HG03103 (cell line): ENCODE data around the gene GLG1.
"Not testable (repeated sequence)": the region's sequence is repeated elsewhere in the genome, so short reads cannot be mapped to it uniquely, and the experiment has no call there.

ENCODE experiments used
- ATAC-seq: cut with Tn5 transposase; IDR thresholded peaks from one replicate; pipeline ENCODE4 v1.9.1; 2021; ENCODE audit warnings: low read depth; ENCODE audit not compliant: unreplicated experiment

The GLG1 gene

DNA sequence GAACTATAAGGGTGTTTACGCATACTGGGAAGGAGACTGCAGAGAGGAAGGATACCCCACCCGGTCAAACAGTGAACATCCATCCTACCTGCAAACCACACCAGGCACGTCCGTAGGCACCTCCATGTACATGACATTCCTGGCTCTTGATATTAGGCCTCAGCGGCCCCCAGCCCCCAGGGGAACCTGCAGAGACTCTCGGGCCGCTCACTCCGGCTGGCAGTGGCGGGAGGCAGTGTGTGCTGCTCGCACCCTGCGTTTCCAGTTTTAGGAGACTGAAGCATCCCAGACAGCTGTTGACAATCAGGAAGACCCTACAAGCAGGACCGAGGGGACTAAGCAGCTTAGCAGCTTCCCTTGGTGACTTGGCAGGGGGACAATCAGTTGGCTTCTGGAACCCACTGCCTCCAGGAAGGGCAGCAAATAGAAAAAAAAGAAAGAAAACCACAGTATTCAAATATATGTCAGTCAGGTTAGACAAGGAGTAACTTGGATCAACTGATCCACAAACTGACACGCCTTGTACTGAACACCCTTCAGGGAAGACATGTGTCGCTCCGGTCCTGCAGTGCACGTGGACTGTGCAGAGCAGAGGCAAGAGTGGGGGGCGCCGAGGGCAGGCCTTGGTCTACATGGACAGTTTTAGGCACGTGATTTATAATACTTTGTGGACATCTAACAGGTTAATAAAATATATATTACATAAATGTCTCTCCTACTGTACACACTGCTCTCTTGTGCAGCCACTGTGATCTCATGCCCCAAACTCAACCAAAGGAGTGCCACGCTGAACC, 155.8 kb downstream of the GLG1 start:
- no peak for ATAC-seq

DNA sequence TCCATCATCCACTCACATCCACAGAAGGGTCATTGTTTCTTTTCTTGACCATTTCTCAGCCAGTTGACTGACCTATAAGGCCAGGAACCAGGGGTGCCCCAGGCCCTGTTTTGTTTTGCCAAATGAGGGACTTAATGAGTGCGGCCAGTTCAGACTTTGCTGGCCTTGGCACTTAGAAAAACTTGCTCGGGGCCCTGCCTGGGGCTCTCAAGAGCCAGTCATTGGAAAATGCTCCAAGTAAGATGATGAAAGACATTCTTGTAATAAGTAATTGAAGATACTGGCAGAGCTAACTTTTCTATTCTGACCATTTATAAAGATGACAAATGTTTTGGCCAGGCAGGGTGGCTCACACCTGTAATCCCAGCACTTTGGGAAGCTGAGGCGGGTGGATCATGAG, 156.7 kb downstream of the GLG1 start:
- no peak for ATAC-seq

DNA sequence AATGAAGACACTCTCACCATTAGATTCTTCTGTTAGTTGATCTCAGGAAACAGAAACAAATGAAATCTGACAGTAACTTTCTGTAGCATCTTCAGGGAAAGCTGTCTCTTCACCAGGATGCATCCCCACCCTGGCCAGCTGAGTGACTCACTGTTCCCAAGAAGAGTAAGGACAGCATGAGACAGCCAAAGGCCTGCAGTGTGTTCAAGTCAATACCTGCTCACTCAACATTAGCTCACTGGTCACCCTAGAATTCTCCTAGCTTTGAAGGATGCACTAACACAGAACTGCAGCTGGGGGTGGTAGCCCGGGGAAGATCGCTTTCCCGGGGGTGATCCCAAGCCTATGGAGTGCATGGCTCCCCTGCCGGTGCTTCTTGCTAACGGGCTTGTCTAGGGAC, 157.4 kb downstream of the GLG1 start:
- no peak for ATAC-seq

DNA sequence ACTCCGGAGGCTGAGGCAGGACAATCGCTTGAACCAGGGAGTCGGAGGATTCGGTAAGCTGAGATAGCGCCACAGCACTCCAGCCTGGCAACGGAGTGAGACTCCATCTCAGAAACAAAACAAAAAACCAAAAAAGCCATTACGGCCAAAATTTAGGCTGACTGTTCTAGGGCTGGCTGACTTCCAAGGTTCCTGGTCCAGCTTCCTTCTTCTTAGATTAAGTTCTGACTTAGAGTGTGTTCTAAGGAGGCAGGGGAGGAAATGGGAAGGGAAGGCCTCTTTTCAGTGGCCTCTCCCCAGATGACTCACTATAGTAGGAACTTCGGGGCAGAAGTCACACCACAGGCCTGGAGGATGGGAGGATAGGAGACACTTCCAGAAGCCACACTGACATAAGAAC, 157.9 kb downstream of the GLG1 start:
- no peak for ATAC-seq

GRCh38 chr16:74447578-74447977, 159.3 kb downstream of the GLG1 start:
- no peak for ATAC-seq

DNA sequence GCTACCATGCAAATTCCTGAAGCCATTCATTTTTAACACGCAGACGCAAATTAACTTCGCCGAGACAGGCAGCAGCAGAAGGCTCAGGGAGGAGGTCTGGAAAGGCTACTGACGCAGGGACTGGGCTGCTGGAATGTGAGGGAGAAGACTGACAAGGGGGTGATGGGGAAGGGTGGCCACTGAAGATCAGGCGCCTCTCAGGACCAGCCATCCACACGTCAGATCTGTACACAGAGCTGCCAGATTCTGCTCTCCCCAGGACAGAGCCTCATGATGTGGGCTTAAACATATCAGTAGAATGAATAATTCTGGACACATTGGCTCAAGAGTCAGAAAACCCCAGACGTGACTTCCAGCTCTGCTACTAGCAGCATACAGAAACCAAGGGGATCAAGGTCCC, 160.0 kb downstream of the GLG1 start:
- no peak for ATAC-seq

DNA sequence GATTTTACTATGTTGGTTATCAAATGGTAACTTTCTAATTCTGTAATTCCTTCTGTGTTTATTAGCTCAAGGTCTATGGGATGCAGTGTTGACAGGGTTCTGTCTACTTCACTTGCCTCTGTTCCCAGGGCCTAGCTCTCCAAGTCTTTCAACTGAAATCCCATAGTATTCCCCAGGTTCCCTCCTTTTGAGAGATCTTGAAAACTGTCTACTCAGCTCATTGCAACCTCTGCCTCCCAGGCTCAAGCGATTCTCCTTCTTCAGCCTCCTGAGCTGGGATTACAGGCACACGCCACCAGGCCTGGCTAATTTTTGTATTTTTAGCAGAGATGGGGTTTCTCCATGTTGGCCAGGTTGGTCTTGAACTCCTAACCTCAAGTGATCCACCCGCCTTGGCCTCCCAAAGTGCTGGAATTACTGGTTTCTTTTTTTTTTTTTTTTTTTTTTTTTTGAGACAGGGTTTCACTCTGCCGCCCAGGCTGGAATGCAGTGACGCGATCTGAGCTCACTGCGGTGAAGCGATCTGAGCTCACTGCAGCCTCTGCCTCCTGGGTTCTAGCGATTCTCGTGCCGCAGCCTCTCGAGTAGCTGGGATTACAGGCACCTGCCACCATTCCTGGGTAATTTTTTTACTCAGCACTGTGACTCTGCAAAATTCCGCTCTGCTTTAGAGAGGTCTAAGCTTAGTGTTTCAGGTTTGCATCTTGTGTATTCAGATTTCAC, 163.1 kb downstream of the GLG1 start:
- not testable (repeated sequence) for ATAC-seq

GRCh38 chr16:74439685-74440084, 167.2 kb downstream of the GLG1 start:
- ATAC-seq: no peak

GRCh38 chr16:74438492-74438979, 168.4 kb downstream of the GLG1 start:
- no peak for ATAC-seq

DNA sequence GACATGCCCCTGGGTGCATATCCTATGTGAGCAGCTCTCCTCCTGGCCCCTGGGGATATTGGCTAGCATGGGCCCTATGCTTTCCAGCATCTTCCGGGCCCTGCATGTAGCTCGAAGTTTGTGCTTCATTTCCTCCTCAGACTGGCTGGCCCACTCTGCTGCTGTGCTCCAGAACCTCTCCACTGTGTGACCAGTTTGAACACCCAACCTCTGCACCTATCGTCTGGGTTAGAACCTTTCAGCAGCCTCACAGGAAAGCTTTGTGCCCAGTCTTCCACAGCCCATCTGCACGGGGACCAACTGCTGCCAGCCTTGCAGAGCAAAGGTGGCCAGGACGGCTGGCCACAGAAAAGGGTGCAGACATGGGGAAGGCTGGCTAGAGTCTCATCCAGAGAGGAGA, 175.4 kb downstream of the GLG1 start:
- no peak for ATAC-seq

- ATAC-seq: peak; percentile 56
These were observed 176.7 kb downstream of the GLG1 start for GRCh38 chr16:74430036-74430712.

- not testable (repeated sequence) for ATAC-seq
These were observed 178.4 kb downstream of the GLG1 start for GRCh38 chr16:74428493-74428892.

DNA sequence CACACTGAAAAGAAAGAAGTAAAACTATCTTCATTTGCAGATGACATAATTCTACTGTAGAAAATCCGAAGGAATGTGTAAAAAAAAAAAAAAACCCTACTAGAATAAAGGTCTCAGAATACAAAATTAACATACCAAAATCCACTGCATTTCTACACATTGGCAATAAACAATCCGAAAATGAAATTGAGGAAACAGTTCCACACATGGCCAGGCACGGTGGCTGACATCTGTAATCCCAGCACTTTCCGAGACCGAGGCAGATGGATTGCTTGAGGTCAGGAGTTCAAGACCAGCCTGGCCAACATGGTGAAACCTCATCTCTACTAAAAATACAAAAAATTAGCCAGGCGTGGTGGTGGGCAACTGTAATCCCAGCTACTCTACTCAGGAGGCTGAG, 181.2 kb downstream of the GLG1 start:
- ATAC-seq: not testable (repeated sequence)

DNA sequence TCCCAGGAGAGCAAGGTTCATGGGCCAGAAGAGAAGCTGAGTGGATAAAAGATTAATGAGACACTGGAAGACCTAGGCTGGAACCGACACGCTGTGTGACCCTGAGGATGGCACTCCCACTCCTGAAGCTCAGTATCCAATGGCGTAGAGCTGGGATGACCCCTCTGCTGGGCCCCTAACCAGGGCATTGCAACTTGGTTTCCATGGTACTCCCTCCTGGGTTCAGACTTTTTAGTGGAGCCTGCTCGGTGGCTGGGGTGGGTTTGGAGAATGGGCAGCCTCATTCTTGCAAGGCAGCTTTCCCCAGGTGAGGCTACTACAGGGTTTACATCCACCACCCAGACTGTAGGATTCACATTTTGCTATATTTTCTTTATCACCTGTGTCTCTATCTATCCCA, 183.2 kb downstream of the GLG1 start:
- ATAC-seq: not testable (repeated sequence)

DNA sequence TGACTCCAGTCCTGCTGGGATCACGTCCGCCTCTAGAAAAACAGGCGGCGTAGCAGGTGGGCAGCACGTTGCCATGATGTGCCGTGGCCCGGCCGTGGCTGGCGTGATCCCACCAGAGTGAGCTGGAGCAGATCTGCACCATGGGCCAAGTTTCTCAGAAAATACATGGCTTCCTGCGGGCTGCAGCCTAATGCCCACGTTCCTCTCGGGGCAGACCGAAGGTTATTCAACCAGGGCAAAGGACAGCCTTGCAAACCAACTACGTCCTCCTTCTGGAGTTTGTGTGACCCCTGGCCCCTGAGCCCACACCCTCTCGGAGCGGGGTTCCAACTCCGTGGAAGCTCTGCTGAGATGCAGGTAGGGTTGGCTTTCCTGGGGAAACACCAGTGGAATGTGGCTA, 184.8 kb downstream of the GLG1 start:
- ATAC-seq: not testable (repeated sequence)

- ATAC-seq: not testable (repeated sequence)
These were observed 185.5 kb downstream of the GLG1 start for GRCh38 chr16:74421482-74421785.

DNA sequence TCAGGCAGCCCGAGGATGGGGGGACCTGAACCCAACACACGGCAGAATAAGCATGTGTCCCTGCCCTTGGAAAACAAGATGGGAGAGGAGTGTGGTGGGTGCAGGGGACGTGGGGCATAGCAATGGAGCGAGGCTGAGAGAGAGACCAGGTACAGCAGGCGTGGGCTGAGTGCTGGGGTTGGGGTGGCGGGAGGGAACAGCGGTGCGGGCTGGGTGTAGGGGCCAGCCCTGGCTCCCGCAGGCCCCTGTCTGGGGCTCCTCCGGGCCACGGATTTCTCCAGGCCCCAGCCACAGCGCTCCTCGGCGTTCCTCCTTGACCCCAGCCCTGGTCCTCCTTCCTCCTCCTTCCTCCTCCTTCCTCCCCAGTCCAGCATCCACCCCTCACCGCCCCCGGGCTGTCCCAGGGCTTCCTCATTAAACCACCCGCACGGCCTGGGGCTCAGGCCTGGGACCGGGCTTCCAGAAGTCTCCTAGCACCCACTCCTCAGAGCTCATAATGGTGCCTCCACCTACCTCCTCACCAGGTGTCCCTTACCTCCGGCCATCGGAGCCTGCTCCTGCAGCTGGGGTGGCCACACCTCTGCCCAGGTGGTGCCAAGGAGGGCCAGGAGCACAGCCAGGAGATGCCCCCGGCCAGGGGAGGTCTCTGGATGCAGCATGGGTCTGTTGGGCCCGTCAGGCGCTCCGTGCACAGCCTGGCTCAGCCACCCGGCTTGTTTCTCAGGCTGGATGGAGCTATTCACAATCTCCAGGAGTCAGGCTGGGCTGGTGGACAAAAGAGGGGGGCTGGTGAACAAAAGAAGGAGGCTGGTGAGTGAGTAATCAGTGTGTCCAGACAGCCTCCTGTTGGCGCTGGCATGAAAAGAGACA, 186.1 kb downstream of the GLG1 start, which contains the start of gene CLEC18B:
Gene CLEC18B, minus strand, starts transcription at position 867 of the 870 bp plus-strand sequence. Its CDS starts 208 bp downstream, at position 659.
- not testable (repeated sequence) for ATAC-seq

DNA sequence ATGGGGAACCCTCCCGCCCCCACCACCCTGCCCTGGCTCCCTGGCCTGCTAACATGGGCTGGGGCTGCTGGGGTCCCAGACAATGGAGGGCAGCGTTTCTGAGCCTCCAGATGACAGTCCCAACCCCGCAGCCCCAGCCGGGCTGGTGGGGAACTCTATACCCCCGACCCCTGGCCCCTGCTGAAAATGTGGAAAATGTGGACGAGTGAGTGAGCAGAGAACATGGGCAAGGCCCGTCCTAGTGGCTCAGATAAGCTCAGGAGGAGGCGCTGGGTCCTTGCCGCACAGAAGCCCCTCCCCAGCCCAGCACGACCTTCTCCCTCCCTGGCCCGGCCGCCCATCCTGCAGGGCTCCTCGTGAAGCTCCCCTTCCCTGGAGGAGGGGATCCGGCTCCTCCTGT, 187.1 kb downstream of the GLG1 start:
- not testable (repeated sequence) for ATAC-seq

GRCh38 chr16:74417897-74418296, 189.0 kb downstream of the GLG1 start:
- ATAC-seq: not testable (repeated sequence)

DNA sequence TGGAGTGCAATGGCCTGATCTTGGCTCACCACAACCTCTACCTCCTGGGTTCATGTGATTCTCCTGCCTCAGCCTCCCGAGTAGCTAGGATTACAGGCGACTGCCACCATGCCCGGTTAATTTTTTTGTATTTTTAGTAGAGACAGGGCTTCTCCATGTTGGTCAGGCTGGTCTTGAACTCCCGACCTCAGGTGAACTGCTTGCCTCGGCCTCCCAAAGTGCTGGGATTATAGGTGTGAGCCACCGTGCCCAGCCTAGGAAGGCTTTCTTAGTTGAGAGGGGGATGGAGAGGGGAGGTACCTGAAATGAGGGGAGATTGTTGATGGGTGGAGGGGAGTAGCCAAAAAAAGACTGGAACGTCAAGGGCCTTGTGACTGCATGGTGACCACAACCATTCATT, 193.0 kb downstream of the GLG1 start:
- ATAC-seq: not testable (repeated sequence)
